ENCODE data around the gene FSIP1. TPM values are rescaled to one million over a fixed set of nuclear protein-coding genes. Genes with fewer than 3 reads are reported as not detected.

Gene FSIP1
- total RNA-seq, 8 experiments from 2014 or later, result 0.77 to 10.0 (median 3.5) TPM

GRCh38 chr15:39781147-39781966, 1.3 kb downstream of the FSIP1 start:
- Histone ChIP-seq H3K4me3 (peak overlapping the region in 3 of 5 donors; percentile 61 to 65 (median 63)), H3K4me1 (replicated peaks in 1 of 2) (peaks cover 38 to 50% of the 10 kb centered on the region in 2 donors), H3K27ac (no peak overlapping the region)
- 82 to 100% (median 97%) methylated on average over 2 to 4 of the region's 4 CpGs for WGBS, 10 experiments
- in situ Hi-C loops (cut with MboI; ENCODE audit: low pct_unique_long_range_greater_than_20kb in 2 of 9, low sequenced_read_pairs in 9 of 9, unreplicated experiment in 9 of 9), result loop anchor here in 3 of 9 experiments (25.0 kb wide), 2 partner anchors 131 to 181 kb away; partner anchors contain the start of gene GPR176 (in 1 of the 3)
- ATAC-seq (replicated peaks in 6 of 8), result no peak

- peak overlapping the region; percentile 12 to 41 for H3K27ac ChIP-seq
- in situ Hi-C loops (cut with MboI; ENCODE audit: low pct_unique_long_range_greater_than_20kb in 2 of 9, low sequenced_read_pairs in 9 of 9, unreplicated experiment in 9 of 9), result loop anchor here in 3 of 9 experiments (25.0 kb wide), 2 partner anchors 134 to 184 kb away; partner anchors contain the start of gene GPR176 (in 1 of the 3)
- 0 to 92% (median 0%) methylated on average over 1 to 3 of the region's 3 CpGs; no CpG with 5 or more reads in 3 of the 10 experiments for WGBS, 10 experiments
- H3K4me3 ChIP-seq, result peak overlapping the region in 2 of 5 donors; percentile 3 to 9
- ATAC-seq (replicated peaks in 6 of 8), result peak in 6 of 8 experiments; percentile 6 to 40 (median 27)
- H3K4me1 ChIP-seq (replicated peaks in 1 of 2), result peaks cover 16 to 29% of the 10 kb centered on the region in 2 donors
Measured at GRCh38 chr15:39778021-39778420, 4.6 kb downstream of the FSIP1 start.

- WGBS, 10 experiments, result 0 to 89% (median 24%) methylated on average over 1 to 3 of the region's 4 CpGs; no CpG with 5 or more reads in 2 of the 10 experiments
- peak in 5 of 8 experiments; percentile 56 to 67 (median 60) for ATAC-seq (replicated peaks in 6 of 8)
- in situ Hi-C loops (cut with MboI; ENCODE audit: low pct_unique_long_range_greater_than_20kb in 2 of 9, low sequenced_read_pairs in 9 of 9, unreplicated experiment in 9 of 9), result loop anchor here in 3 of 9 experiments (25.0 kb wide), 2 partner anchors 135 to 185 kb away; partner anchors contain the start of gene GPR176 (in 1 of the 3)
- H3K27ac ChIP-seq, result peak overlapping the region; percentile 9 to 77
- H3K4me3 ChIP-seq, result peak overlapping the region in 3 of 5 donors; percentile 1 to 9 (median 3)
- H3K4me1 ChIP-seq (replicated peaks in 1 of 2), result peaks cover 16 to 29% of the 10 kb centered on the region in 2 donors
Measured at GRCh38 chr15:39777496-39777895, 5.1 kb downstream of the FSIP1 start.

GRCh38 chr15:39776068-39776467, 6.6 kb downstream of the FSIP1 start:
- no peak for ATAC-seq (replicated peaks in 6 of 8)
- in situ Hi-C loops (cut with MboI; ENCODE audit: low pct_unique_long_range_greater_than_20kb in 2 of 9, low sequenced_read_pairs in 9 of 9, unreplicated experiment in 9 of 9), result loop anchor here in 3 of 9 experiments (25.0 kb wide), 2 partner anchors 136 to 186 kb away; partner anchors contain the start of gene GPR176 (in 1 of the 3)
- 50 to 100% (median 100%) methylated on average over 1 to 3 of the region's 4 CpGs; no CpG with 5 or more reads in 2 of the 10 experiments for WGBS, 10 experiments

GRCh38 chr15:39774688-39775267, 7.9 kb downstream of the FSIP1 start:
- no peak for ATAC-seq (replicated peaks in 6 of 8)
- Histone ChIP-seq H3K27ac (no peak overlapping the region), H3K4me3 (no peak overlapping the region), H3K4me1 (replicated peaks in 1 of 2) (peaks cover 32 to 51% of the 10 kb centered on the region in 2 donors)
- 88 to 100% (median 100%) methylated on average over 1 to 3 of the region's 3 CpGs; no CpG with 5 or more reads in 1 of the 10 experiments for WGBS, 10 experiments
- in situ Hi-C loops (cut with MboI; ENCODE audit: low pct_unique_long_range_greater_than_20kb in 2 of 9, low sequenced_read_pairs in 9 of 9, unreplicated experiment in 9 of 9), result loop anchor here in 7 of 9 experiments (25.0 kb wide), 5 partner anchors 138 to 1062 kb away; partner anchors contain the start of genes GPR176 (in 1 of the 7) and THBS1 (in 1 of the 7)

More at GRCh38 chr15:39776068-39776467, 6.6 kb downstream of the FSIP1 start:
- Histone ChIP-seq H3K4me1 (replicated peaks in 1 of 2) (peaks cover 26 to 40% of the 10 kb centered on the region in 2 donors), H3K4me3 (no peak overlapping the region), H3K27ac (no peak overlapping the region)

GRCh38 chr15:39770748-39771689, 11.6 kb downstream of the FSIP1 start:
- in situ Hi-C loops (cut with MboI; ENCODE audit: low pct_unique_long_range_greater_than_20kb in 2 of 9, low sequenced_read_pairs in 9 of 9, unreplicated experiment in 9 of 9), result loop anchor here in 6 of 9 experiments (25.0 kb wide), 3 partner anchors 184 to 1059 kb away; partner anchors contain the start of gene THBS1 (in 1 of the 6)
- 23 to 83% (median 49%) methylated on average over 1 to 6 of the region's 8 CpGs for WGBS, 10 experiments
- peak; percentile 79 to 99 (median 98) for ATAC-seq (replicated peaks in 6 of 8)
- Histone ChIP-seq H3K4me3 (no peak overlapping the region), H3K27ac (peak overlapping the region; percentile 10 to 26), H3K4me1 (replicated peaks in 1 of 2) (peaks cover 16 to 28% of the 10 kb centered on the region in 2 donors)

- no peak for ATAC-seq (replicated peaks in 6 of 8)
- no peak overlapping the region for H3K27ac ChIP-seq
- H3K4me3 ChIP-seq, result no peak overlapping the region
- in situ Hi-C loops (cut with MboI; ENCODE audit: low pct_unique_long_range_greater_than_20kb in 2 of 9, low sequenced_read_pairs in 9 of 9, unreplicated experiment in 9 of 9), result loop anchor here in 6 of 9 experiments (25.0 kb wide), 3 partner anchors 181 to 1056 kb away; partner anchors contain the start of gene THBS1 (in 1 of the 6)
- peaks cover 16 to 28% of the 10 kb centered on the region in 2 donors for H3K4me1 ChIP-seq (replicated peaks in 1 of 2)
- 85 to 100% (median 93%) methylated on average over 1 to 5 of the region's 5 CpGs; no CpG with 5 or more reads in 5 of the 10 experiments for WGBS, 10 experiments
Measured at GRCh38 chr15:39767921-39768320, 14.7 kb downstream of the FSIP1 start.

GRCh38 chr15:39761006-39761405, 21.6 kb downstream of the FSIP1 start:
- Histone ChIP-seq H3K4me3 (no peak overlapping the region), H3K27ac (no peak overlapping the region), H3K4me1 (replicated peaks in 1 of 2) (no peaks in the 10 kb centered on the region)
- in situ Hi-C loops (cut with MboI; ENCODE audit: low pct_unique_long_range_greater_than_20kb in 2 of 9, low sequenced_read_pairs in 9 of 9, unreplicated experiment in 9 of 9), result loop anchor here in 6 of 9 experiments (5.0 to 25.0 kb wide), 4 partner anchors 74 to 1049 kb away; partner anchors contain the start of gene THBS1 (in 1 of the 6)
- ATAC-seq (replicated peaks in 6 of 8), result no peak
- 40 to 100% (median 77%) methylated on average over 1 to 2 of the region's 2 CpGs; no CpG with 5 or more reads in 6 of the 10 experiments for WGBS, 10 experiments

- Histone ChIP-seq H3K27ac (no peak overlapping the region), H3K4me1 (replicated peaks in 1 of 2) (no peaks in the 10 kb centered on the region), H3K4me3 (no peak overlapping the region)
- 0 to 80% (median 50%) methylated on average over 1 to 2 of the region's 2 CpGs for WGBS, 10 experiments
- in situ Hi-C loops (cut with MboI; ENCODE audit: low pct_unique_long_range_greater_than_20kb in 2 of 9, low sequenced_read_pairs in 9 of 9, unreplicated experiment in 9 of 9), result loop anchor here in 6 of 9 experiments (25.0 kb wide), 3 partner anchors 170 to 1045 kb away; partner anchors contain the start of gene THBS1 (in 1 of the 6)
- ATAC-seq (replicated peaks in 6 of 8), result peak in 1 of 8 experiments; percentile 38
Measured at GRCh38 chr15:39756806-39757522, 25.7 kb downstream of the FSIP1 start.

GRCh38 chr15:39752991-39753390, 29.6 kb downstream of the FSIP1 start:
- H3K4me3 ChIP-seq, result no peak overlapping the region
- no peaks in the 10 kb centered on the region for H3K4me1 ChIP-seq (replicated peaks in 1 of 2)
- 38 to 100% (median 100%) methylated on average over 1 of the region's 1 CpG; no CpG with 5 or more reads in 5 of the 10 experiments for WGBS, 10 experiments
- in situ Hi-C loops (cut with MboI; ENCODE audit: low pct_unique_long_range_greater_than_20kb in 2 of 9, low sequenced_read_pairs in 9 of 9, unreplicated experiment in 9 of 9), result loop anchor here in 6 of 9 experiments (25.0 kb wide), 3 partner anchors 166 to 1041 kb away; partner anchors contain the start of gene THBS1 (in 1 of the 6)
- no peak for ATAC-seq (replicated peaks in 6 of 8)
- no peak overlapping the region for H3K27ac ChIP-seq

GRCh38 chr15:39752246-39752645, 30.4 kb downstream of the FSIP1 start:
- in situ Hi-C loops (cut with MboI; ENCODE audit: low pct_unique_long_range_greater_than_20kb in 2 of 9, low sequenced_read_pairs in 9 of 9, unreplicated experiment in 9 of 9), result loop anchor here in 6 of 9 experiments (25.0 kb wide), 3 partner anchors 165 to 1040 kb away; partner anchors contain the start of gene THBS1 (in 1 of the 6)

More at GRCh38 chr15:39752246-39752645, 30.4 kb downstream of the FSIP1 start:
- no peak overlapping the region for H3K27ac ChIP-seq
- no peak overlapping the region for H3K4me3 ChIP-seq
- H3K4me1 ChIP-seq (replicated peaks in 1 of 2), result no peaks in the 10 kb centered on the region
- ATAC-seq (replicated peaks in 6 of 8), result no peak

Data from motor neuron (in vitro differentiated cells).